ENCODE measurements around the gene CALHM4. TPM values are rescaled to one million over a fixed set of nuclear protein-coding genes. Genes with fewer than 3 reads are reported as not detected.

Gene CALHM4
- polyA plus RNA-seq, 1 donor: 0.13 TPM

- no peak for DNase-seq
- H3K4me1 ChIP-seq (ENCODE audit: control insufficient read depth, insufficient read depth, low read length): no peaks in the 10 kb centered on the region
- no peaks in the 10 kb centered on the region for H3K36me3 ChIP-seq (ENCODE audit: control insufficient read depth, insufficient read depth, low read length)
- H3K4me3 ChIP-seq (ENCODE audit: low read length): no peak overlapping the region
- H3K27me3 ChIP-seq (ENCODE audit: control insufficient read depth, insufficient read depth, low read length): peaks cover 5% of the 10 kb centered on the region
- no peaks in the 10 kb centered on the region for H3K9me3 ChIP-seq (ENCODE audit: control insufficient read depth, low read depth, low read length)
- no peak overlapping the region for H3K27ac ChIP-seq (ENCODE audit: low read length)
Measured at GRCh38 chr6:116542426-116542825, 11.1 kb upstream of the CALHM4 start.

DNA sequence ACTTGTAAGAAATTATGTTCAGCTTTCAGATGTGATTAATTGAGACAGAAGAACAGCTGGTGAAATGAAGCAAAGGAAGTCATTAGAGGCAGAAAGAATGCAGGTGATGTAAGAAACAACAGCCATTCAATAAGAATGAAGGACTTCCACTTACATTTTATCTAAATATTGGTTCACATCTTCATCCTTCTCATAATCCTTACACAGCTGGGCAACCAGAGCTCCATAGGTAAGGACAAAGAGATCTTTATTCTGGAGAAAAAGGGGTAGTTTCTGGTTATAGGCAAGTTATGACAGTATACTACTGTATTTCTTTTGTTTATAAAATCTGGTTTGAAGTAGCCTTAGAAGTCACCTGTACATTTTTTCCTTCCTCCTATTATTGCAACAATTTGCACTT lies 10.4 kb upstream of the CALHM4 start:
- Histone ChIP-seq H3K27ac (ENCODE audit: low read length) (no peak overlapping the region), H3K4me3 (ENCODE audit: low read length) (no peak overlapping the region), H3K4me1 (ENCODE audit: control insufficient read depth, insufficient read depth, low read length) (no peaks in the 10 kb centered on the region), H3K36me3 (ENCODE audit: control insufficient read depth, insufficient read depth, low read length) (no peaks in the 10 kb centered on the region), H3K27me3 (ENCODE audit: control insufficient read depth, insufficient read depth, low read length) (peaks cover 5% of the 10 kb centered on the region), H3K9me3 (ENCODE audit: control insufficient read depth, low read depth, low read length) (no peaks in the 10 kb centered on the region)
- DNase-seq: no peak

DNA sequence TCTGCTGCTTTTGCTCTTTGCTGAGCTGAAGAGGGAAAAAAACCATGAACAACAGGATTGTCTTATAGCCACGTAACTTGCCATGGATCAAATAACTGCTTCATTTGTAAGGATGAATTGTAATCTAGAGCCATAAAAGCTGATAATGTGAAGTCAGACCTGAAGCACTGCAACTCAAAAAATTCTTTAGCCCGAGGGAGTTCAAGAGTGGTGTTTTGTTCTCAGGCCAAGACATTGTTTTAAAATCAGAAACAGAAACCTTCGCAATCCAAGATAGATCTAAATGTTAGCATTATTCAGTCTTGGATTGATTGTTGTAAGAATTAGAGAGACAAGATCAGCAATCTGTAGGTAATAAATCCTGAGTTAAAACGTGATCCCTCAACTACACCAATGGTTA lies 7.9 kb upstream of the CALHM4 start, which contains the start of gene TRAPPC3L:
Gene TRAPPC3L, minus strand, starts transcription at position 34 of the 400 bp plus-strand sequence. CDS start 170 bp downstream, outside the sequence.
- H3K4me3 ChIP-seq (ENCODE audit: low read length): no peak within 1 kb of the TSS
- H3K4me1 ChIP-seq (ENCODE audit: control insufficient read depth, insufficient read depth, low read length): no peaks in the 10 kb centered on the region
- no peaks in the 10 kb centered on the region for H3K36me3 ChIP-seq (ENCODE audit: control insufficient read depth, insufficient read depth, low read length)
- no peak for DNase-seq
- no peaks in the 10 kb centered on the region for H3K9me3 ChIP-seq (ENCODE audit: control insufficient read depth, low read depth, low read length)
- WGBS (ENCODE audit: insufficient coverage, low lambda C conversion rate): 40% methylated on average over 2 of the region's 4 CpGs
- peaks cover 2% of the 10 kb centered on the region for H3K27me3 ChIP-seq (ENCODE audit: control insufficient read depth, insufficient read depth, low read length)
- H3K27ac ChIP-seq (ENCODE audit: low read length): no peak within 1 kb of the TSS

GRCh38 chr6:116547358-116547757 lies 6.2 kb upstream of the CALHM4 start:
- peaks cover 3% of the 10 kb centered on the region for H3K27me3 ChIP-seq (ENCODE audit: control insufficient read depth, insufficient read depth, low read length)
- no peaks in the 10 kb centered on the region for H3K4me1 ChIP-seq (ENCODE audit: control insufficient read depth, insufficient read depth, low read length)
- no CpG with 5 or more reads among the region's 6 CpGs for WGBS (ENCODE audit: insufficient coverage, low lambda C conversion rate)
- no peak for DNase-seq
- no peaks in the 10 kb centered on the region for H3K9me3 ChIP-seq (ENCODE audit: control insufficient read depth, low read depth, low read length)
- no peak overlapping the region for H3K27ac ChIP-seq (ENCODE audit: low read length)
- no peaks in the 10 kb centered on the region for H3K36me3 ChIP-seq (ENCODE audit: control insufficient read depth, insufficient read depth, low read length)
- H3K4me3 ChIP-seq (ENCODE audit: low read length): no peak overlapping the region

GRCh38 chr6:116550796-116551195 lies 2.8 kb upstream of the CALHM4 start:
- DNase-seq: no peak
- peaks cover 3% of the 10 kb centered on the region for H3K27me3 ChIP-seq (ENCODE audit: control insufficient read depth, insufficient read depth, low read length)
- H3K9me3 ChIP-seq (ENCODE audit: control insufficient read depth, low read depth, low read length): no peaks in the 10 kb centered on the region
- H3K36me3 ChIP-seq (ENCODE audit: control insufficient read depth, insufficient read depth, low read length): no peaks in the 10 kb centered on the region
- no peak overlapping the region for H3K27ac ChIP-seq (ENCODE audit: low read length)
- H3K4me3 ChIP-seq (ENCODE audit: low read length): no peak overlapping the region
- WGBS (ENCODE audit: insufficient coverage, low lambda C conversion rate): no CpG with 5 or more reads among the region's 4 CpGs
- H3K4me1 ChIP-seq (ENCODE audit: control insufficient read depth, insufficient read depth, low read length): no peaks in the 10 kb centered on the region

GRCh38 chr6:116556065-116556464 lies 2.5 kb downstream of the CALHM4 start:
- DNase-seq: no peak
- Histone ChIP-seq H3K36me3 (ENCODE audit: control insufficient read depth, insufficient read depth, low read length) (no peaks in the 10 kb centered on the region), H3K9me3 (ENCODE audit: control insufficient read depth, low read depth, low read length) (no peaks in the 10 kb centered on the region), H3K4me1 (ENCODE audit: control insufficient read depth, insufficient read depth, low read length) (no peaks in the 10 kb centered on the region), H3K27ac (ENCODE audit: low read length) (no peak overlapping the region), H3K4me3 (ENCODE audit: low read length) (no peak overlapping the region), H3K27me3 (ENCODE audit: control insufficient read depth, insufficient read depth, low read length) (no peaks in the 10 kb centered on the region)
- WGBS (ENCODE audit: insufficient coverage, low lambda C conversion rate): 71% methylated on average over 1 of the region's 1 CpG

- H3K36me3 ChIP-seq (ENCODE audit: control insufficient read depth, insufficient read depth, low read length): no peaks in the 10 kb centered on the region
- H3K27ac ChIP-seq (ENCODE audit: low read length): no peak overlapping the region
- no peaks in the 10 kb centered on the region for H3K9me3 ChIP-seq (ENCODE audit: control insufficient read depth, low read depth, low read length)
- DNase-seq: no peak
- H3K4me3 ChIP-seq (ENCODE audit: low read length): no peak overlapping the region
- no peaks in the 10 kb centered on the region for H3K27me3 ChIP-seq (ENCODE audit: control insufficient read depth, insufficient read depth, low read length)
- WGBS (ENCODE audit: insufficient coverage, low lambda C conversion rate): no CpG with 5 or more reads among the region's 5 CpGs
- no peaks in the 10 kb centered on the region for H3K4me1 ChIP-seq (ENCODE audit: control insufficient read depth, insufficient read depth, low read length)
Measured at GRCh38 chr6:116556814-116557415, 3.4 kb downstream of the CALHM4 start.

GRCh38 chr6:116557893-116558292 lies 4.3 kb downstream of the CALHM4 start:
- no peaks in the 10 kb centered on the region for H3K9me3 ChIP-seq (ENCODE audit: control insufficient read depth, low read depth, low read length)
- H3K27ac ChIP-seq (ENCODE audit: low read length): no peak overlapping the region
- no CpG with 5 or more reads among the region's 5 CpGs for WGBS (ENCODE audit: insufficient coverage, low lambda C conversion rate)
- H3K36me3 ChIP-seq (ENCODE audit: control insufficient read depth, insufficient read depth, low read length): no peaks in the 10 kb centered on the region
- H3K27me3 ChIP-seq (ENCODE audit: control insufficient read depth, insufficient read depth, low read length): no peaks in the 10 kb centered on the region
- DNase-seq: peak; percentile 22 to 26
- no peak overlapping the region for H3K4me3 ChIP-seq (ENCODE audit: low read length)
- H3K4me1 ChIP-seq (ENCODE audit: control insufficient read depth, insufficient read depth, low read length): peaks cover under 1% of the 10 kb centered on the region

DNA sequence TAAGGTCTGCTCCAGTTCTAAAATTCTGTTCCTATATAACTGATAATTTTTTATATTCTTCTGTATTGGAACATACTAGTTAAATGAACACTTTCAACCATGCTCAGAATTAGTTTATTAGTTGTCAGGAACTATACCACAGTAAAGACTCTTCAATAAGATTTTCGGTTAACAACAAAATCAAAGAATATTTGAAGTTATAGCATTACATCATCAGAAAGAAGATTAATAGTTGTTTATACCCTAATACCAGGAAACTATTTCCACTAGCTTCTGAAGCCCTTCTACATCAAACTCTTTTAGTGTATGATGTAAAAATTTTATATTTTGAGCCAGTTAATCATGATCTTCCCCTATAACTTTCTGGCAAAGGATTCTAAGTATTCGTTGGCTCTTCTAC lies 6.6 kb downstream of the CALHM4 start:
- Histone ChIP-seq H3K9me3 (ENCODE audit: control insufficient read depth, low read depth, low read length) (no peaks in the 10 kb centered on the region), H3K4me1 (ENCODE audit: control insufficient read depth, insufficient read depth, low read length) (peaks cover 3% of the 10 kb centered on the region), H3K36me3 (ENCODE audit: control insufficient read depth, insufficient read depth, low read length) (no peaks in the 10 kb centered on the region), H3K4me3 (ENCODE audit: low read length) (no peak overlapping the region), H3K27me3 (ENCODE audit: control insufficient read depth, insufficient read depth, low read length) (peaks cover under 1% of the 10 kb centered on the region), H3K27ac (ENCODE audit: low read length) (no peak overlapping the region)
- no peak for DNase-seq
- 67% methylated on average over 1 of the region's 2 CpGs for WGBS (ENCODE audit: insufficient coverage, low lambda C conversion rate)

- Histone ChIP-seq H3K27me3 (ENCODE audit: control insufficient read depth, insufficient read depth, low read length) (peaks cover 7% of the 10 kb centered on the region), H3K36me3 (ENCODE audit: control insufficient read depth, insufficient read depth, low read length) (no peaks in the 10 kb centered on the region), H3K27ac (ENCODE audit: low read length) (peak overlapping the region; percentile 69), H3K4me3 (ENCODE audit: low read length) (peak overlapping the region; percentile 26), H3K4me1 (ENCODE audit: control insufficient read depth, insufficient read depth, low read length) (peaks cover 3% of the 10 kb centered on the region), H3K9me3 (ENCODE audit: control insufficient read depth, low read depth, low read length) (no peaks in the 10 kb centered on the region)
- DNase-seq: peak; percentile 60 to 66
- WGBS (ENCODE audit: insufficient coverage, low lambda C conversion rate): no CpG with 5 or more reads among the region's 9 CpGs
Measured at GRCh38 chr6:116561377-116562018, 7.9 kb downstream of the CALHM4 start.

DNA sequence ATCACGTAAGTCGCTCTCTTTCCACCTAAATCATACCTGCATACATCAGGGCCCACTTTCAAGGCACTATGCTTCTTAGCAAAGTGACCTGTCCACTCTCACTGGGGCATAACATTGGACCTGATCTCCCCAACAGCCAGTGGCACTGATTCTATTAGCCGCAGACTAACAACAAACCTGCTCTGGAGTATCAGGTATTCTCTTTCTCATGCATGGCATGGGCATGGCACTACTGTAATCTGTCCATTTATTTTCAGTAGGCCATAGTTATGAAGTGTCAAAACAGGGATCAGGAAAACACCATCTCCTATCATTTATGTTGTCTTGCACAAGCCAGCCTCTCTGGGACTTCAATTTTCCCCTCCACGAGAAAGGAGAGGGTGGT lies 8.5 kb downstream of the CALHM4 start:
- Histone ChIP-seq H3K27ac (ENCODE audit: low read length) (peak overlapping the region; percentile 69), H3K36me3 (ENCODE audit: control insufficient read depth, insufficient read depth, low read length) (no peaks in the 10 kb centered on the region), H3K4me1 (ENCODE audit: control insufficient read depth, insufficient read depth, low read length) (peaks cover 3% of the 10 kb centered on the region), H3K27me3 (ENCODE audit: control insufficient read depth, insufficient read depth, low read length) (peaks cover 7% of the 10 kb centered on the region), H3K9me3 (ENCODE audit: control insufficient read depth, low read depth, low read length) (no peaks in the 10 kb centered on the region), H3K4me3 (ENCODE audit: low read length) (no peak overlapping the region)
- no peak for DNase-seq
- no CpG with 5 or more reads among the region's 4 CpGs for WGBS (ENCODE audit: insufficient coverage, low lambda C conversion rate)

All from large intestine (tissue), 3 donors.